ENCODE data around the gene JMJD6. TPM values are rescaled to one million over a fixed set of nuclear protein-coding genes. Genes with fewer than 3 reads are reported as not detected.

The JMJD6 gene
- total RNA-seq, 1 donor from 2014 or later: 39.0 TPM

DNA sequence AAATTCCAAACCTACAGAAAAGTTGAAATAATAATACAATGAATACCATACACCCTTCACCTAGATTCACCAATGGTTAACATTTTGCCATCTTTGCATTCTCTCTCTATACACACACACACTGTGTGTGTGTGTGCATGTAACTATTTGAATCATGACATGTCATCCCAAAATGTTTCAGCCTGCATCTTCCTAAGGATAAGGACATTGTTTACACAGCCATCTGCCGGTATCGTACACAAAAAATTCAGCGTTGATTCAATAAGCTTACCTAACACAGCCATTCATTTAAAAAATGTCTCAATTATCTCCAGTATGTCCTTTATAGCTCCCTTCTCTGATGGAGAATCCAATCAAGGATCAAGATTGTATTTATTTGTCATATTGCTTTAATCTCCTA is 19.6 kb downstream of the JMJD6 start:
- Mint-ChIP-seq H3K4me1 (ENCODE audit: low read depth, unreplicated experiment) (peaks cover 40% of the 10 kb centered on the region), H3K36me3 (ENCODE audit: unreplicated experiment) (no peaks in the 10 kb centered on the region), H3K4me3 (ENCODE audit: unreplicated experiment) (peak overlapping the region; percentile 36), H3K27me3 (ENCODE audit: unreplicated experiment) (peaks cover 11% of the 10 kb centered on the region), H3K9me3 (ENCODE audit: unreplicated experiment) (peaks cover 20% of the 10 kb centered on the region), H3K27ac (ENCODE audit: unreplicated experiment) (peak overlapping the region; percentile 78)
- TF ChIP-seq, protein P1, sequence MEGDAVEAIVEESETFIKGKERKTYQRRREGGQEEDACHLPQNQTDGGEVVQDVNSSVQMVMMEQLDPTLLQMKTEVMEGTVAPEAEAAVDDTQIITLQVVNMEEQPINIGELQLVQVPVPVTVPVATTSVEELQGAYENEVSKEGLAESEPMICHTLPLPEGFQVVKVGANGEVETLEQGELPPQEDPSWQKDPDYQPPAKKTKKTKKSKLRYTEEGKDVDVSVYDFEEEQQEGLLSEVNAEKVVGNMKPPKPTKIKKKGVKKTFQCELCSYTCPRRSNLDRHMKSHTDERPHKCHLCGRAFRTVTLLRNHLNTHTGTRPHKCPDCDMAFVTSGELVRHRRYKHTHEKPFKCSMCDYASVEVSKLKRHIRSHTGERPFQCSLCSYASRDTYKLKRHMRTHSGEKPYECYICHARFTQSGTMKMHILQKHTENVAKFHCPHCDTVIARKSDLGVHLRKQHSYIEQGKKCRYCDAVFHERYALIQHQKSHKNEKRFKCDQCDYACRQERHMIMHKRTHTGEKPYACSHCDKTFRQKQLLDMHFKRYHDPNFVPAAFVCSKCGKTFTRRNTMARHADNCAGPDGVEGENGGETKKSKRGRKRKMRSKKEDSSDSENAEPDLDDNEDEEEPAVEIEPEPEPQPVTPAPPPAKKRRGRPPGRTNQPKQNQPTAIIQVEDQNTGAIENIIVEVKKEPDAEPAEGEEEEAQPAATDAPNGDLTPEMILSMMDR (IDR thresholded peaks at IDR 0.05; ENCODE audit: partially characterized antibody, unreplicated experiment): no peak
- no peak for DNase-seq

DNA sequence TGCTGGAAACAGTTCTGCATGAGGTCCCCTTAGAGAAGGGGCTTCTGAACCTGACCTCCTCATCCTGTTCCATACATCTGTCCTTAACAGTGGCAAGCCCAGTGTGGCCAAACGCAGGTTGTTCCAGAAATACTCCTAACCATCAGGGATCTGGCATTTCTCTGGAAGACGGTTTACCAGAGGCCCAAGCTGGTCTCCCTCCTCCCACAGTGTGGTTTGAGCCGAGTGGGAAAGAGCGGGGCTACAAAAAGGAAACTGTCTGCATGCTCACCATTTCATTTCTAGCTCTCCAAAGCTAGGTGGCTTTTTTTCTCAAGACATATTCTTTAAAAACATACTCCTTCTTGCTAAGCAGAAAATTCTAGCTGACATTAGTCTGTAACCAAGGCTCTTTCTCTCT is 21.6 kb downstream of the JMJD6 start:
- Mint-ChIP-seq H3K9me3 (ENCODE audit: unreplicated experiment) (peaks cover 20% of the 10 kb centered on the region), H3K36me3 (ENCODE audit: unreplicated experiment) (no peaks in the 10 kb centered on the region), H3K4me3 (ENCODE audit: unreplicated experiment) (no peak overlapping the region), H3K27me3 (ENCODE audit: unreplicated experiment) (peaks cover 7% of the 10 kb centered on the region), H3K4me1 (ENCODE audit: low read depth, unreplicated experiment) (peaks cover 48% of the 10 kb centered on the region), H3K27ac (ENCODE audit: unreplicated experiment) (no peak overlapping the region)
- DNase-seq: no peak
- TF ChIP-seq, protein P1 (IDR thresholded peaks at IDR 0.05; ENCODE audit: partially characterized antibody, unreplicated experiment): no peak

GRCh38 chr17:76702941-76703637 is 23.3 kb downstream of the JMJD6 start:
- H3K4me3 Mint-ChIP-seq (ENCODE audit: unreplicated experiment): no peak overlapping the region
- TF ChIP-seq, protein P1 (IDR thresholded peaks at IDR 0.05; ENCODE audit: partially characterized antibody, unreplicated experiment): no peak
- H3K27ac Mint-ChIP-seq (ENCODE audit: unreplicated experiment): no peak overlapping the region
- peaks cover 43% of the 10 kb centered on the region for H3K4me1 Mint-ChIP-seq (ENCODE audit: low read depth, unreplicated experiment)
- DNase-seq: no peak
- H3K9me3 Mint-ChIP-seq (ENCODE audit: unreplicated experiment): peaks cover 18% of the 10 kb centered on the region
- peaks cover 2% of the 10 kb centered on the region for H3K27me3 Mint-ChIP-seq (ENCODE audit: unreplicated experiment)
- H3K36me3 Mint-ChIP-seq (ENCODE audit: unreplicated experiment): no peaks in the 10 kb centered on the region

DNA sequence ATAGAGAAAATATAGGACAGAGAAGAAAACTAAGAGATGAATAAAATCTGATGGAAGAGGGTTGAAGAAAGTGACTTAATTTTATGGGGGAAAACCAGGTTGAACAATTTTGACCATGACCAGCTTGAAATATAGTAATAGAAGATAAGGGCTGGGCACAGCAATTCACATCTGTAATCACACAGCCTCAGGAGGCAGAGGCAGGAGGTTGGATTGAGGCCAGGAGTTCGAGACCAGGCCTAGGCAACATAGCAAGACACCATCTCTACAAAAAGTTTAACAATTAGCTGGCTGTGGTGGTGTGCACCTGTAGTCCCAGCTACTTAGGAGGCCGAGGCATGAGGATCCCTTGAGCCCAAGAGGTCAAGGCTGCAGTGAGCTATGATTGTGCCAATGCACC is 24.3 kb downstream of the JMJD6 start:
- Mint-ChIP-seq H3K27me3 (ENCODE audit: unreplicated experiment) (peaks cover 3% of the 10 kb centered on the region), H3K27ac (ENCODE audit: unreplicated experiment) (peak overlapping the region; percentile 91), H3K36me3 (ENCODE audit: unreplicated experiment) (no peaks in the 10 kb centered on the region), H3K4me1 (ENCODE audit: low read depth, unreplicated experiment) (peaks cover 41% of the 10 kb centered on the region), H3K4me3 (ENCODE audit: unreplicated experiment) (peak overlapping the region; percentile 76), H3K9me3 (ENCODE audit: unreplicated experiment) (peaks cover 16% of the 10 kb centered on the region)
- TF ChIP-seq, protein P1 (IDR thresholded peaks at IDR 0.05; ENCODE audit: partially characterized antibody, unreplicated experiment): no peak
- no peak for DNase-seq

GRCh38 chr17:76701471-76701967 is 24.9 kb downstream of the JMJD6 start:
- peaks cover 16% of the 10 kb centered on the region for H3K9me3 Mint-ChIP-seq (ENCODE audit: unreplicated experiment)
- H3K4me1 Mint-ChIP-seq (ENCODE audit: low read depth, unreplicated experiment): peaks cover 42% of the 10 kb centered on the region
- TF ChIP-seq, protein P1 (IDR thresholded peaks at IDR 0.05; ENCODE audit: partially characterized antibody, unreplicated experiment): no peak
- no peaks in the 10 kb centered on the region for H3K36me3 Mint-ChIP-seq (ENCODE audit: unreplicated experiment)
- peak overlapping the region; percentile 76 for H3K4me3 Mint-ChIP-seq (ENCODE audit: unreplicated experiment)
- no peak for DNase-seq
- peak overlapping the region; percentile 91 for H3K27ac Mint-ChIP-seq (ENCODE audit: unreplicated experiment)
- peaks cover 3% of the 10 kb centered on the region for H3K27me3 Mint-ChIP-seq (ENCODE audit: unreplicated experiment)
